ENCODE measurements around the gene CS.
"Not testable (repeated sequence)": the region's sequence is repeated elsewhere in the genome, so short reads cannot be mapped to it uniquely, and the experiment has no call there.

Gene CS

GRCh38 chr12:56299853-56300643 lies at the start of gene CS:
CS (minus strand) TSS chr12:56300330; CDS start chr12:56300201, 129 bp downstream.
- peak; percentile 99 for DNase-seq

GRCh38 chr12:56348776-56349175 lies 48.6 kb upstream of the CS start:
- DNase-seq = no peak

- not testable (repeated sequence) for DNase-seq
Measured at GRCh38 chr12:56347255-56347654, 47.1 kb upstream of the CS start.

- no peak for DNase-seq
Measured at GRCh38 chr12:56346675-56347074, 46.5 kb upstream of the CS start.

GRCh38 chr12:56342290-56342689 lies 42.2 kb upstream of the CS start:
- not testable (repeated sequence) for DNase-seq

GRCh38 chr12:56341616-56342015 lies 41.5 kb upstream of the CS start:
- no peak for DNase-seq

GRCh38 chr12:56339158-56339422 lies 39.0 kb upstream of the CS start:
- no peak for DNase-seq

- DNase-seq = peak; percentile 46
Measured at GRCh38 chr12:56338308-56339157, 38.4 kb upstream of the CS start, which contains the start of gene IL23A. IL23A (plus strand) TSS chr12:56338884; CDS start chr12:56339045, 161 bp downstream.

- DNase-seq = peak; percentile 69
Measured at GRCh38 chr12:56337753-56338251, 37.7 kb upstream of the CS start.

- DNase-seq = peak; percentile 99
Measured at GRCh38 chr12:56336361-56337167, 36.4 kb upstream of the CS start.

GRCh38 chr12:56335527-56335926 lies 35.4 kb upstream of the CS start:
- not testable (repeated sequence) for DNase-seq

- DNase-seq = no peak
Measured at GRCh38 chr12:56334490-56334793, 34.3 kb upstream of the CS start.

GRCh38 chr12:56333679-56334489 lies 33.8 kb upstream of the CS start, which contains the start of gene PAN2:
PAN2 (minus strand) TSS chr12:56334000; CDS start chr12:56333094, 906 bp downstream.
- DNase-seq = peak; percentile 98

- DNase-seq = no peak
Measured at GRCh38 chr12:56333197-56333678, 33.1 kb upstream of the CS start.

GRCh38 chr12:56332512-56333196 lies 32.5 kb upstream of the CS start:
- no peak for DNase-seq

- DNase-seq = no peak
Measured at GRCh38 chr12:56330936-56331490, 30.9 kb upstream of the CS start.

GRCh38 chr12:56326533-56326932 lies 26.4 kb upstream of the CS start:
- no peak for DNase-seq

GRCh38 chr12:56326126-56326525 lies 26.0 kb upstream of the CS start:
- DNase-seq = no peak

- DNase-seq = no peak
Measured at GRCh38 chr12:56324206-56324605, 24.1 kb upstream of the CS start.

- not testable (repeated sequence) for DNase-seq
Measured at GRCh38 chr12:56321610-56322009, 21.5 kb upstream of the CS start.

GRCh38 chr12:56321027-56321426 lies 20.9 kb upstream of the CS start:
- DNase-seq = peak; percentile 92
